ENCODE data around the gene FMNL2. TPM values are rescaled to one million over a fixed set of nuclear protein-coding genes. Genes with fewer than 3 reads are reported as not detected.
"Not testable (repeated sequence)": the region's sequence is repeated elsewhere in the genome, so short reads cannot be mapped to it uniquely, and the experiment has no call there.

The FMNL2 gene
- total RNA-seq, 1 experiment from 2014 or later = 46.5 TPM

DNA sequence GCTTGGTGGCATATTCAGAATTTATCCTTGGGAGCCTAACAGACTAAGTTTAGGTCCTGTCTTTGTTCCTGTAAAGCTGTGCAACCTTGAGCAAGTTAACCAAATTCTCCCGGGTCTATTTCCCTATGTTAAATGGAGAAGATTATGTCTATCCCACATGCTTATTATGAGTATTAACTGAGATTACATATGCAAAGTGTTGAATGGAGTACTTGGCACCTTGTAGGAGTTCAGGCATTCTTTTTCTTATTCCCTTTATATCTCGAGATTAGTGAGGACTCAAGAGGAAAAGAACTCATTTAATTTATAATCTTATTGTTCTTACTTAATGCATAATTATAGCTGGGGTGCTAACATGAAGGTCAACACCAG, 184.6 kb downstream of the FMNL2 start:
- no peak for TF ChIP-seq CTCF (IDR thresholded peaks at IDR 0.05; ENCODE audit: unreplicated experiment)
- intact Hi-C loops (cut with micrococcal nuclease; ENCODE audit: unreplicated experiment) = no loop called here
- BruUV-seq (replicated peaks) = no TSS peak
- DNase-seq = no peak
- Mint-ChIP-seq H3K9me3 (ENCODE audit: low read depth, unreplicated experiment) (no peaks in the 10 kb centered on the region), H3K27ac (ENCODE audit: unreplicated experiment) (no peak overlapping the region), H3K4me1 (ENCODE audit: low read depth, unreplicated experiment) (peaks cover 46% of the 10 kb centered on the region), H3K27me3 (ENCODE audit: unreplicated experiment) (no peaks in the 10 kb centered on the region), H3K4me3 (ENCODE audit: low read depth, unreplicated experiment) (no peak overlapping the region), H3K36me3 (ENCODE audit: insufficient read depth, unreplicated experiment) (no peaks in the 10 kb centered on the region)
- CTCF ChIA-PET = no interaction called here

GRCh38 chr2:152520759-152521158, 185.8 kb downstream of the FMNL2 start:
- Mint-ChIP-seq H3K4me1 (ENCODE audit: low read depth, unreplicated experiment) (peaks cover 57% of the 10 kb centered on the region), H3K9me3 (ENCODE audit: low read depth, unreplicated experiment) (no peaks in the 10 kb centered on the region), H3K27ac (ENCODE audit: unreplicated experiment) (no peak overlapping the region), H3K36me3 (ENCODE audit: insufficient read depth, unreplicated experiment) (no peaks in the 10 kb centered on the region), H3K4me3 (ENCODE audit: low read depth, unreplicated experiment) (no peak overlapping the region), H3K27me3 (ENCODE audit: unreplicated experiment) (no peaks in the 10 kb centered on the region)
- no peak for TF ChIP-seq CTCF (IDR thresholded peaks at IDR 0.05; ENCODE audit: unreplicated experiment)
- no TSS peak for BruUV-seq (replicated peaks)
- CTCF ChIA-PET = no interaction called here
- intact Hi-C loops (cut with micrococcal nuclease; ENCODE audit: unreplicated experiment) = no loop called here
- DNase-seq = no peak

GRCh38 chr2:152522446-152522845, 187.5 kb downstream of the FMNL2 start:
- BruUV-seq (replicated peaks); H3K4me3 Mint-ChIP-seq (ENCODE audit: low read depth, unreplicated experiment); intact Hi-C loops (cut with micrococcal nuclease; ENCODE audit: unreplicated experiment); CTCF ChIA-PET; H3K27me3 Mint-ChIP-seq (ENCODE audit: unreplicated experiment); H3K9me3 Mint-ChIP-seq (ENCODE audit: low read depth, unreplicated experiment); H3K27ac Mint-ChIP-seq (ENCODE audit: unreplicated experiment); H3K36me3 Mint-ChIP-seq (ENCODE audit: insufficient read depth, unreplicated experiment); DNase-seq: not testable (repeated sequence)
- peaks cover 57% of the 10 kb centered on the region for H3K4me1 Mint-ChIP-seq (ENCODE audit: low read depth, unreplicated experiment)

- Mint-ChIP-seq H3K9me3 (ENCODE audit: low read depth, unreplicated experiment) (no peaks in the 10 kb centered on the region), H3K27me3 (ENCODE audit: unreplicated experiment) (no peaks in the 10 kb centered on the region), H3K36me3 (ENCODE audit: insufficient read depth, unreplicated experiment) (peaks cover 4% of the 10 kb centered on the region), H3K4me1 (ENCODE audit: low read depth, unreplicated experiment) (peaks cover 50% of the 10 kb centered on the region), H3K27ac (ENCODE audit: unreplicated experiment) (no peak overlapping the region), H3K4me3 (ENCODE audit: low read depth, unreplicated experiment) (no peak overlapping the region)
- no TSS peak for BruUV-seq (replicated peaks)
- DNase-seq = no peak
- intact Hi-C loops (cut with micrococcal nuclease; ENCODE audit: unreplicated experiment) = no loop called here
- no peak for TF ChIP-seq CTCF (IDR thresholded peaks at IDR 0.05; ENCODE audit: unreplicated experiment)
- CTCF ChIA-PET = no interaction called here
Observed at GRCh38 chr2:152523091-152523490, 188.1 kb downstream of the FMNL2 start.

DNA sequence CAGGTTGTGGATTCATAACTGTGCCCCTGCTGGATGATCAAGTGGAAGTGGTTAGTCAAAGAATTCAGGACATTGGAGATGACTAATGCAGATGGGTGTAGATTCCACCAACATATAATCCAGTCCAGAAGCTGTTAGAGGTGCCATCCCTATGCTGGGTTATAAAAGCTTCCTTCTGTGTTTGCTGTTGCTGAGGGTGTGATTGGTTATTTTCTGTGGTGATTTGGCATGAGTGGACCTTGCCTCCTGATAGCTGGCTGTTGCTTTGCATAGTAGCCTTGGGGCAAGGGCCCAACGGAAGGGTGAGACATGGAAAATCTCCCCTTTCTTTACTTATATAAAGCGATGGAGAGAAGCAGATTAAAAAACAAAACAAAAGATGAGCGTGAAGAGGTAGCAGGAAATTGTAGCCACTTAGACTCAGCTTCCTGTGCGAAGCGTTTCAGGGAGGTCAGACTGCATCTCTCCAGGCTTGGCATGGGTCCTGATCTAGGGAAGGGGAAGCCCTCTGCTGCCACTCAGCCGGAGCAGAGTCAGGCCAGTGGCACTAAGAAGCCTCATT, 190.4 kb downstream of the FMNL2 start:
- no TSS peak for BruUV-seq (replicated peaks)
- CTCF ChIA-PET = interaction anchor here (0.5 to 1.5 kb wide), 3 partner anchors 18 to 169 kb away, joined by 3 to 4 read pairs (median 3); no protein-coding TSS in a partner anchor
- Mint-ChIP-seq H3K27ac (ENCODE audit: unreplicated experiment) (no peak overlapping the region), H3K27me3 (ENCODE audit: unreplicated experiment) (no peaks in the 10 kb centered on the region), H3K4me1 (ENCODE audit: low read depth, unreplicated experiment) (peaks cover 38% of the 10 kb centered on the region), H3K36me3 (ENCODE audit: insufficient read depth, unreplicated experiment) (peaks cover 4% of the 10 kb centered on the region), H3K9me3 (ENCODE audit: low read depth, unreplicated experiment) (no peaks in the 10 kb centered on the region), H3K4me3 (ENCODE audit: low read depth, unreplicated experiment) (no peak overlapping the region)
- no peak for DNase-seq
- intact Hi-C loops (cut with micrococcal nuclease; ENCODE audit: unreplicated experiment) = no loop called here
- no peak for TF ChIP-seq CTCF (IDR thresholded peaks at IDR 0.05; ENCODE audit: unreplicated experiment)

Measured in Calu3 (cell line).